ENCODE results near the gene RFX8. TPM values are rescaled to one million over a fixed set of nuclear protein-coding genes. Genes with fewer than 3 reads are reported as not detected.

The RFX8 gene
- total RNA-seq, 1 experiment from 2014 or later = 0.68 TPM

DNA sequence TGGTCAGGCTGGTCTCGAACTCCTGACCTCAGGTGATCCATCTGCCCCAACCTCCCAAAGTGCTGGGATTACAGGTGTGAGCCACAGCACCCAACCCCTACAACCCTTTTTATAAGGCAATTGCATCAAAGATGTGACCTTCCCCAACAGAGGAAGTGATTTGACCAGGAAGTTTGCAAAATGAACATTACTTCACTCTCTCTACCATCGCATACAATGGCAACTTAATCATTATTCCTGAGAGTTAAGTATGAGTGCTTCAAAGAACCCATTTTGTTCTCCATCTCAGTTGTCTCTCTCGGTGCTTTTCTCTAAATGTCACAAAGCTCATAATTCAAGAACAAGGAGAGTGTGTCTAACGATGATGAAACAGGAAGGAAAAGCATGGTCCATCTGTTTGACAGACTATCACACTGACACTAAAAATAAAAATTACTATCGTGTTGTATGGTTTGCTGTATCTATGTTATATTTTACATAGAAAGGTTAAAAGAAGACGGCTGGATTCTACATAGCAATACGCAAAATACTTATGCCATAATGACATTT lies 69.5 kb downstream of the RFX8 start:
- no peak overlapping the region for H3K4me3 ChIP-seq
- no peaks in the 10 kb centered on the region for H3K27me3 ChIP-seq (replicated peaks)
- H3K36me3 ChIP-seq = no peaks in the 10 kb centered on the region
- H3K4me1 ChIP-seq (replicated peaks) = peaks cover 11% of the 10 kb centered on the region
- H3K27ac ChIP-seq = no peak overlapping the region
- H3K9me3 ChIP-seq (replicated peaks) = no peaks in the 10 kb centered on the region
- no peak for DNase-seq (ENCODE audit: low read depth in 1 of 2, low spot score in 2 of 2)

GRCh38 chr2:101403745-101404144 lies 71.2 kb downstream of the RFX8 start:
- DNase-seq (ENCODE audit: low read depth in 1 of 2, low spot score in 2 of 2) = no peak
- Histone ChIP-seq H3K27ac (no peak overlapping the region), H3K27me3 (replicated peaks) (no peaks in the 10 kb centered on the region), H3K4me1 (replicated peaks) (peaks cover 11% of the 10 kb centered on the region), H3K9me3 (replicated peaks) (no peaks in the 10 kb centered on the region), H3K36me3 (no peaks in the 10 kb centered on the region), H3K4me3 (no peak overlapping the region)

- H3K4me3 ChIP-seq = no peak overlapping the region
- no peaks in the 10 kb centered on the region for H3K27me3 ChIP-seq (replicated peaks)
- no peaks in the 10 kb centered on the region for H3K9me3 ChIP-seq (replicated peaks)
- no peak overlapping the region for H3K27ac ChIP-seq
- DNase-seq (ENCODE audit: low read depth in 1 of 2, low spot score in 2 of 2) = no peak
- H3K36me3 ChIP-seq = no peaks in the 10 kb centered on the region
- peaks cover 17% of the 10 kb centered on the region for H3K4me1 ChIP-seq (replicated peaks)
Measured at GRCh38 chr2:101402630-101403029, 72.3 kb downstream of the RFX8 start.

- Histone ChIP-seq H3K4me1 (replicated peaks) (peaks cover 13% of the 10 kb centered on the region), H3K36me3 (no peaks in the 10 kb centered on the region), H3K4me3 (no peak overlapping the region), H3K27ac (no peak overlapping the region), H3K27me3 (replicated peaks) (no peaks in the 10 kb centered on the region), H3K9me3 (replicated peaks) (no peaks in the 10 kb centered on the region)
- no peak for DNase-seq (ENCODE audit: low read depth in 1 of 2, low spot score in 2 of 2)
Measured at GRCh38 chr2:101401906-101402305, 73.0 kb downstream of the RFX8 start.

DNA sequence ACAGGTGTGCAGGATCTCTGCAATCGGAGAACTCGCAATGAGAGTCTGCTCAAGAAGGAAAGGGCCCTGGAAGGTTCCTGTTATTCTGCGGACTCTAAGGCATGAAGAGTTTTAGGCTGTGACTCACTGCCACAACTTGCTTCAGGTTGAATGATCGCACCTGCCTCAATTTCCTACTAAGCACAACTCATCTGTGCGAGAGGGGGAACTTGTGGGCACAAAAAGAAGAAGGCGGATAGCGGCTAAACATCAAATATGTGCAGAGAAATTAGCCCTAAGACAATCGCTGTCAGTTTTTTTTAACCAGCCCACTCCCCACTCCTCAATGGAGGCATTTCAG lies 73.6 kb downstream of the RFX8 start:
- no peak for DNase-seq (ENCODE audit: low read depth in 1 of 2, low spot score in 2 of 2)
- H3K36me3 ChIP-seq = no peaks in the 10 kb centered on the region
- H3K27me3 ChIP-seq (replicated peaks) = no peaks in the 10 kb centered on the region
- H3K27ac ChIP-seq = no peak overlapping the region
- no peak overlapping the region for H3K4me3 ChIP-seq
- H3K4me1 ChIP-seq (replicated peaks) = peaks cover 13% of the 10 kb centered on the region
- H3K9me3 ChIP-seq (replicated peaks) = no peaks in the 10 kb centered on the region

DNA sequence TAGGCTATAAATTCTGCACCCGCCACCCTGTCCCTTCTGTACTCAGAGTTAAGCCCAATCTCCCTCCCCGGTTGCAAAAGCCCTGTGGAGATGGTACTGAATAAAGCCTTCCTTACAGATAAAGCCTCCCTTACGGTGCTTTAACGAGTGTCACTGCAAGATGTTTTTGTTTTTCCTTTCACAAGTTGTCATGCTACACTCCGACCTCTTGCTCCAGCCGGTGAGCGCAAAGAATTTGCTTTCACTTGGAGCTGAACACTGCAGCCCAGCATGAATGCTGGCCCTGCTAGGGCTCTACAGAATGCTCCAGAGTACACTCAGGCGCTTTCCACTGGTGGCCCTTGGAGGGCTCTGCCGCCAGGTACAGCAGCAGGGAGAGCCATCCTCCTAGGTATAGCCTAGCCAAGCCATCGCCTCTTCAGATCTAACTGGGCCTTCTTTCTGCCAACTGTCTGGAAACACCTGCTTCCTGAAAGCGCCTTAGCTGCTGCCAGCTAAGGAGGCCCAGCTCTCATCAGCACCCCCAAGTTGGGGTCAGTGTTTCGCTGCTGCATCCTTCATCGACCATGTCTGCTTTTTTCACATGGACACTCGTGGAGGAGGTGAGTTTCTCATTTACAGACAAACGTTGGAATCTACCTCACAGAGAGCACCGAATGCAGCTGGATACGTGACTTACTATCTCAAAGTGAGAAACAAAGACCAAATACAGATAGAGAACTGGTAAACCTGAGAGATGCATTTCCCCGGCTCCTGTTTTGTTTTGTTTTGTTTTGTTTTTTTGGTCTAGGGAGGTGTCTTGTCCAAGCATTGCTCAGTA lies 74.2 kb downstream of the RFX8 start:
- no peaks in the 10 kb centered on the region for H3K36me3 ChIP-seq
- DNase-seq (ENCODE audit: low read depth in 1 of 2, low spot score in 2 of 2) = no peak
- no peaks in the 10 kb centered on the region for H3K9me3 ChIP-seq (replicated peaks)
- H3K27me3 ChIP-seq (replicated peaks) = no peaks in the 10 kb centered on the region
- H3K4me3 ChIP-seq = no peak overlapping the region
- H3K4me1 ChIP-seq (replicated peaks) = peaks cover 18% of the 10 kb centered on the region
- no peak overlapping the region for H3K27ac ChIP-seq

DNA sequence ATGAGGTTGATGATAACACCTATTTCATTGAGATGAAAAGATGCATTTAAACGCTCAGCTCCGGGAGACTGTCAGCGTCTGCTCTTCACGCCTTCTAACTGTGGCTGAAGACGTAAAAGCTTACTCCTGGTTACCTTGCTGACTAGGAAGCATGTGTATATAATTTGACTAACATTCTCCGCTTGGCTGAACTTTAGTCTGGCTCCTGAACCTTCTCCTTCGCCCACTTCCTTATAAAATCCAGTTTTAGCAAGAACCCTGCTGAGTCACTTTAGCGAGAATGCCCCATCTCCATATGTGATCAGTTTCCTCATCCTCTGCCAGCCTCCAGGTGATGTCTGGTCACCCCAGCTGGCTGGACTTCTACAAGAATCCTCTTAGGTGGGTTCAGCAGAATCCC lies 74.9 kb downstream of the RFX8 start:
- DNase-seq (ENCODE audit: low read depth in 1 of 2, low spot score in 2 of 2) = no peak

DNA sequence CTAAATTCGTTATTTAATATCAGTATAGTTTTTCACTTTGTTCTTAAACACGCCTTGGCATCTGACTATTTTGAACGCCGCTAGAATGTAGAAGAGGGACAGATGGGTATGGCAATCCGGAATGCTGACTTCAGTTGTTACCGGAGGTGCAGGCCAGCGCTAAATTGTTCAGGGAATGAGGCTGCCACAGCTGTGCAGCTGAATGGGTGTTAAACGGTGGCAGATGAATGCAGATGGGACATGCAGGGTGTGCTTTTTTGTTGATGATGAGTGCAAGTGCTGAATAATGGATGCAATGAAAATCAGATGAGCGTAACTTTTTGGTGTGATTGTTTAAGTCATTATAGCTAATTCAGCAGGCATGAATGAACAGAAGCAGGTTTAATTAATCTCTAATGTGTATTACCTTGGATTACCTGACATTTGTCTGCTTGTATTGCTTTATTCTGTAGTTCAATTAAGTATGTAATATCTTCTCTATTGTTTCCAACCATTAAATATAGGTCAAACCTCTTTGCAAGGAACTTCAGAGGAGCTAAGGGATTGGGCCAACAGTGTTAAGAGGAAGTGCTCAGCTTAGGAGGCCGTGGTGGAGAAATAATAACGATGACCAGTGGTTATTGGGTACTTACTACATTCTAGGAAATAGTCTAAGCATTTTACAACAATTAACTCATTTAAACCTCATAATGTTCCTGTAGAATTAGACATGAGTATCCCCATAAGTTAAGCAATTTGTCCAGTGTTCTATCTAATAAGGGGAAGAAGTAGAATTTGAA lies 75.7 kb downstream of the RFX8 start:
- DNase-seq (ENCODE audit: low read depth in 1 of 2, low spot score in 2 of 2) = no peak
- Histone ChIP-seq H3K9me3 (replicated peaks) (no peaks in the 10 kb centered on the region), H3K4me1 (replicated peaks) (peaks cover 26% of the 10 kb centered on the region), H3K36me3 (no peaks in the 10 kb centered on the region), H3K27ac (no peak overlapping the region), H3K4me3 (no peak overlapping the region), H3K27me3 (replicated peaks) (no peaks in the 10 kb centered on the region)

More for the DNA sequence above, 74.9 kb downstream of the RFX8 start:
- Histone ChIP-seq H3K9me3 (replicated peaks) (no peaks in the 10 kb centered on the region), H3K4me3 (no peak overlapping the region), H3K36me3 (no peaks in the 10 kb centered on the region), H3K27me3 (replicated peaks) (no peaks in the 10 kb centered on the region), H3K27ac (no peak overlapping the region), H3K4me1 (replicated peaks) (peaks cover 24% of the 10 kb centered on the region)

DNA sequence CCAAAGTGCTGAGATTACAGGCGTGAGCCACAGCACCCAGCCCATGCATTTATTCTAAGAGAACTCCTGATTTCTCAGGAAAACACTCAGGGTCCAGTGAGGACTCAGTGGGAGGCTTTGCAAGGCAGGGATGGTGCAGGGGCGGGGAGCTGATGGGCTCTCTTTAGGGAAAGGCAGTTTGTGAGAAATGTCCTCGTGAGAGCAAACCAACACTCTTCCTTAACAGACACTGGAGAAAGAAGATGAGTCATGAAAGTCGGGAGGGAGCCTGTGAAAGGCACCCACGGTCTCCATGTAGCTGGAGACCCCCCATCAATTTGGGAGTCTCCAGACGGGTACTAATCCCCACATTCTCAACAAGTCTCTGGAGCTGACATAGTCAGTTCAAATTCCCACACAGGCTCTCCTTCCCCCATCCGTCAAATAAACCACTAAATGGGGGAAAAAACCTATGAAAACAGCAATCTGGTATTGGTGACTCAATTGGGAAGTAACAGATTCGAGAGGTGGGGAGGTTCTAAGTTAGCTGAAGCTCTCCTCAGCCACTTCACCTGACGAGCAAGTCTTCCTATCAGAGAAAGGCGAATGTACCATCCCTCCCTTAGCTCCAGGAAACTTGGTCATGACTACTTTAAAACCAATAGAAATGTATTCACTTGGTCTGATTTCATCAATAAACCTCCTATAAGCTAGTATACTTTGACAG lies 76.6 kb downstream of the RFX8 start:
- Histone ChIP-seq H3K9me3 (replicated peaks) (no peaks in the 10 kb centered on the region), H3K27ac (no peak overlapping the region), H3K27me3 (replicated peaks) (no peaks in the 10 kb centered on the region), H3K36me3 (no peaks in the 10 kb centered on the region), H3K4me1 (replicated peaks) (peaks cover 26% of the 10 kb centered on the region), H3K4me3 (no peak overlapping the region)
- DNase-seq (ENCODE audit: low read depth in 1 of 2, low spot score in 2 of 2) = peak in 1 of 2 experiments; percentile 29

GRCh38 chr2:101396316-101396717 lies 78.6 kb downstream of the RFX8 start:
- Histone ChIP-seq H3K4me1 (replicated peaks) (peaks cover 26% of the 10 kb centered on the region), H3K9me3 (replicated peaks) (no peaks in the 10 kb centered on the region), H3K27ac (peak overlapping the region; percentile 87), H3K36me3 (no peaks in the 10 kb centered on the region), H3K27me3 (replicated peaks) (no peaks in the 10 kb centered on the region), H3K4me3 (no peak overlapping the region; the same call in 1 of the 2 replicates)
- peak; percentile 80 to 89 for DNase-seq (ENCODE audit: low read depth in 1 of 2, low spot score in 2 of 2)

GRCh38 chr2:101395545-101396315 lies 79.2 kb downstream of the RFX8 start:
- H3K4me1 ChIP-seq (replicated peaks) = peaks cover 26% of the 10 kb centered on the region
- no peak for DNase-seq (ENCODE audit: low read depth in 1 of 2, low spot score in 2 of 2)
- H3K27ac ChIP-seq = peak overlapping the region; percentile 87
- no peaks in the 10 kb centered on the region for H3K27me3 ChIP-seq (replicated peaks)
- no peaks in the 10 kb centered on the region for H3K36me3 ChIP-seq
- H3K9me3 ChIP-seq (replicated peaks) = no peaks in the 10 kb centered on the region
- no peak overlapping the region; the same call in 1 of the 2 replicates for H3K4me3 ChIP-seq

DNA sequence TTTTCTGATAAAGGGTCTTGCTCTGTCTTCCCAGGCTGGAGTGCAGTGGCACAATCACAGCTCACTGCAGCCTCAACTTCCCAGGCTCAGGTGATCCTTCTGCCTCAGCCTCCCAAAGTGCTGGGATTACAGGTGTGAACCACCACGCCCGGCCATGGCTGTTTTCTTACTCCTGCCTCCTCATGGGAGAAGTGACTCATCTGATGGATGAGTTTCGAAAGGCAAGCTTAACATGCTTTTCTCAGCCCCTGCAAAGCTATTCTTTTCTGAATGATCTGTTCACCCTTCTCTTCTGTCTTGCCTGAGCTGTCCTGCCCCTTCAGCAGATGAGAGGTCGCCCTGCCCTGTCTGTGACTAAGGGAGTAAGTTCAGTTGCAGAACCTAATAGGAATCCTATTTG lies 86.7 kb downstream of the RFX8 start:
- H3K9me3 ChIP-seq (replicated peaks) = no peaks in the 10 kb centered on the region
- no peak for DNase-seq (ENCODE audit: low read depth in 1 of 2, low spot score in 2 of 2)
- no peaks in the 10 kb centered on the region for H3K36me3 ChIP-seq
- H3K27ac ChIP-seq = no peak overlapping the region
- no peak overlapping the region for H3K4me3 ChIP-seq
- H3K4me1 ChIP-seq (replicated peaks) = peaks cover 23% of the 10 kb centered on the region
- peaks cover 33% of the 10 kb centered on the region for H3K27me3 ChIP-seq (replicated peaks)

All from SJSA1 (cell line).